Tongue (tissue), 2 donors: ENCODE results near the gene HSPA4L. TPM values are rescaled to one million over a fixed set of nuclear protein-coding genes. Genes with fewer than 3 reads are reported as not detected.

Experiments used
- DNase-seq: peaks from one replicate; pipeline ENCODE4 v3.0.0-alpha.2; 2015
- total RNA-seq: library from RNA; depleted of rRNA; stranded (reverse); fragments of >200 nt; gene quantifications from one replicate; pipeline ENCODE4 v1.2.3, GENCODE V29; 2014

HSPA4L gene
- total RNA-seq: 11.8 TPM

DNA sequence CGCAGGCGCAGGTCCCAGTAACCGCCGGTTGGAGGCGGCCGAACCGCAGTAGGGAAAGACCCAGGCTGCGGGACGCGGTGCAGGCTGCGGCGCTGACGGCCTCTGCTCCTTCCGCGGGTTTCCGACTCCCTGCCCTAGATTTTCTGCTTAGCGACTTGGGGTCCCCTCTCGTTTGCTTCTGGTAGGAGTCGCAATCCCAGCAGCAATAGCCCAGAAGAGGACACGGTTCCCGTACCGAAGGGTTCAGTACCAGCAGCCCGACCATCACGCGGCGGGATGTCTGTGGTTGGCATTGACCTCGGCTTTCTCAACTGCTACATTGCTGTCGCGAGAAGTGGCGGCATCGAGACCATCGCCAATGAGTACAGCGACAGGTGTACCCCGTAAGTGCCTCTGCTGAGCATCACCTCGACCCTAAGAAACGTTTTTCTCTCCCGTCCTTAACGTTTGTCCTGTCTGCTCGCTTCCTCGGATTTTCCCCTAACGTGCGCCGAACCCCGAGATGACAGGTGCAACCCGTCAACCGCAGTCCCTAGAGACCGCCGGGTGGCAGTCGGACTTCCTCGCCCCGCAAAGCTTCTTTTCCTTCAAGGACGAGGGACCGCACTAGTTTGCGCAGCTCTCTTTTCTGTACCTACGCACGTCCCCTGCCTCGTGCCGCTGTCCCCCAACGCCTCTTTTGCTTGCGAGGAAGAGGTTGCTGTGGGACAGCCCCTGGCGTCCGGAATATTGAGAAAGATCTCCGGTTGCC lies at the start of gene HSPA4L:
Gene HSPA4L, plus strand, starts transcription at position 48 of the 751 bp plus-strand sequence. Its CDS starts 229 bp downstream, at position 277.
- peak; percentile 77 for DNase-seq

DNA sequence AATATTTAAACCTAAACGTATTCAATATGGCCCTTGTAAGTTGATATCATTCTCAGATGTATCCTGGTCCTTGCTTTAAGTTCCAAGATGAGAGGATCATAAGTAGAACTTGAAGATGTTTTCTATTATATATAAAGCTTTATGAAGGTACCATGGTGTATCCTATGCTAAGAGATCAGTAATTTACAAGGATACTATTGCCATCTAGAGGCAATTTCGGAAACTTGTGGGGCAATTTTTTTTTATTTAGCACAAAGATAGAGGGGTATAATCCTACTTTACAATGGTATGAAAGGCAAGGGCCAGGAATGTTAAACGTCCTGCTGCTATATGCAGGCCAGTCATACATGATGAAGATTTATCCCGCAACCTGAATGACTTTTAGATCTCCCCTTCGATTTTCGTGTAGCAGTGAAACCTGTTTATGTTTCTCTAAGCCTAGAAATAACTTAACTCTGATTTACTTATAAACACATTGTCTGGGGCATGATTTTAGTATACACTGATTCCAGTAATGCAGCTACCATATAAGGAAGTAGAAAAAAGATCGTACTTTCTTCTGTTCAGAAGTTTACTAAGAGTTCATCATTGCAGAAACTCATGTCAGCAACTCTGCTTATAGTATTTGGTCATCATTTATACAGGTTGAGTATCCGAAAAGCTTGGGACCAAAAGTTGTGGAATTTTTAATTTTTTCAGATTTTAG lies 49.3 kb upstream of the HSPA4L start:
- DNase-seq: peak; percentile 62

DNA sequence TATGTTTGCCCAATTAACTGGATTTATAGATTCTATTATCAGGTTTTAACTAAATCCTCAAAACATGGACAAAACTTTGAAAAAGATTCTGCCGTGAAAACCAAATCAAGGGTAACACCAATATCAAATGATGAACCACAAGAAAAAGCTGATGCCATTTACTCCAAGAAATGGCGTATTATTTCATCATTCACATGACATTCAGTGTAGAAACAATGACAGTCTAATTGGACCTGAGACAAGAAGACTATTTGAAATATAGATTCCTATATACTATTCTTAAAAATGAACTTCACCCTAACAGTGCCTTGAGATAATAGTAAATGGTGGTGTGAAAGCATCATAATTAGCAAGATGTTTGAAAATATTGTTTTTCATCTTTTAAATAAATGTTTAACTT lies 47.1 kb upstream of the HSPA4L start:
- no peak for DNase-seq

DNA sequence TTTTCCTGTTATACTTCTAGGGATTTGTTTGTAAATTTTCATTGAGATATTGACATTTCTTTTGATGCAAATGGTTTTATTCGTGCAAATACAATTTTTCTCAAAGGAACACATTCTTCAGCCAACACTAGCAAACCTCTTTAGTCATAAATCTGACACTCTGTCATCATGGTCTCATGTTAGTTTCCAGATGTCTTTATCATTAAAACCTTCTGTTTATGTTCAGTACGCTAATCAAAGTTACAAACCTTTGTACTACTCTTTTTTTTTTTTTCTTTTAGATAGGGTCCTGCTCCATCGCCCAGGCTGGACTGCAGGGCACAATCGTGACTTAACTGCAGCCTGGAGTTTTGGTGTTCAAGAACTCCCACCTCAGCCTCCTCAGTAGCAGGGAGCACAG lies 44.8 kb upstream of the HSPA4L start:
- no peak for DNase-seq

DNA sequence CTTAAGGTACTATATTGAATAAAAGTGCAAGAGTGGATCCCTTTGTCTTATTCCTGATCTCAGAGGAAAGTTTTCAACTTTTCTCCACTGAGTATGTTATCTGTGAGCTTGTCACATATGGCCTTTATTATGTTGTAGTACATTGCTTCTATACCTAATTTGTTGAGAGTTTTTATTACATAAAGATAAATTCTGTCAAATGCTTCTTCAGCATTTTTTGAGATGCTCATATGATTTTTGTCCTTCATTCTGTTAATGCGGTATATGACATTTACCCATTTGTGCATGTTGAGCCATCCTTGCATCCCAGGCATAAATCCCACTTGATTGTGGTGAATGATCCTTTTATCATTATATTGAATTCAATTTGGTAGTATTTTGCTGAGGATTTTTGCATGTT lies 40.9 kb upstream of the HSPA4L start:
- DNase-seq: no peak

DNA sequence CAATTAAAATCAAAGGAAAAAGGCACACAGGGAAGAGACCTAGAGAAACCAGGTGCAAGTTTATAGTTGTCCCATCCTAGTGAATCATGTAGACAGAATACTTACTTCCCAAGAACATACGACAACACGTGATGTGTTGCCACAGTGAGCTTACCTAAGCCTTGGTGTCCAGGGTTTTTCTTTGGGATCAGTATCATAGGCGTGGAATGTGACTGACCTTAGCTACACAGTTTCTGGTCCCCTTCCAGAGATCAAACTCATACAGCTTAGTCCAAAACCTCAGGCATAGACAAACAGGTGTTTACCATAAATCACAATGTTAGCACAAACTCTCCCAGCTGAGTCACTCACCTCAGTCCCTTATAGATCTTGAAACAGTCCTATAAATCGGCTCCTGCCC lies 34.2 kb upstream of the HSPA4L start:
- no peak for DNase-seq

DNA sequence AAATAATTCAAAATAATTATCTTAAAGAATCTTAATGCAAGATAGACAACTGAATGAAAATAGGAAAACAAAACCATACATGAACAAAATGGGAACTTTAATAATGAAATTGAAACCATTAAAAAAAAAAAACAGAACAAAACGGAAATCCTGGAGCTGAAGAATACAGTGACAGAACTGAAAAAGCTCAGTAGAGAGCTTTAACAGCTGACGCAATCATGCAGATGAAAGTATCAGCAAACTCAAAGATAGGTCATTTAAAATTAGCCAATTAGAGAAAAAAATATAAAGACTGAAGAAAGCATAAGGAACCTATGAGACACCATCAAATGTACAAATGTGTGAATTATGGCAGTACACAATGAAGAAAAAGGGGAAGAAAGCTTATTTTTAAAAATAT lies 33.2 kb upstream of the HSPA4L start:
- DNase-seq: no peak

DNA sequence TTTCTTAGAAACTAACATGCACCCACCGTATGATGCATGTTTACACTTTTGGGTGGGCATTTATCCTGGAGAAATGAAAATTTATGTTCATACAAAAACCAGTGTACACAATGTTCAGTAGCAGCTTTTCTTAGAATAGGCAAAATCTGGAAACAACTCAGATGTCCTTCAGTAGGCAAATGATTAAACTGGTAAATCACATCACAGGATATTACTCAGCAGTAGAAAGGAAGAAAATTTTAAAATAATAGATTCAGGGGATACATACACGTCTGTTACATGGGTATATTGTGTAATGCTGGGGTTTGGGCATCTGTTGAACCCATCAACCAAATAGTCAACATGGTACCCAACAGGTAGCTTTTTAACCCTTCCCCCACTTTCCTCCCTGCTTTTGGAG lies 25.2 kb upstream of the HSPA4L start:
- DNase-seq: no peak

DNA sequence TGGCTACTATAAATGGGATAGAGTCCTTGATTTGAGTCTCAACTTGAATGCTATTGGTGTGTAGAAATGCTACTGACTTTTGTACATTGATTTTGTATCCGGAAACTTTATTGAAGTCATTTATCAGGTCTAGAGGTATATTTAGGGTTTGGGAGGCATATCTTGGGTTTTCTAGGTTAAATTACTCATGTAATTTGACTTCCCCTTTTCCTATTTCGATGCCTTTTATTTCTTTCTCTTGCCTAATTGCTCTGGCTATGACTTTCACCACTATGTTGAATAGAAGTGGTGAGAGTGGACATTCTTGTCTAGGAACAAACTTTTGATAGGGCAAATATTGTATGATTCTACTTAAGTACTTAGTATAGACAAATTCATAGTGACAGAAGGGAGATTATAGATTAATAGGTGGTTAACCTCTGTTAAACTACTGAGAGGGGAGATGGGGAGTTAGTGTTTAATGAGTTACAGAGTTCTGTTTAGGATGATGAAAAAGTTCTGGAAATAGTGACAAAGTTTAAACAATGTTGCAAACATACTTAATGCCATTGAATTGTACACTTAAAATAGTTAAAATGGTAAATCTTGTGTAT lies 22.8 kb upstream of the HSPA4L start:
- DNase-seq: no peak

DNA sequence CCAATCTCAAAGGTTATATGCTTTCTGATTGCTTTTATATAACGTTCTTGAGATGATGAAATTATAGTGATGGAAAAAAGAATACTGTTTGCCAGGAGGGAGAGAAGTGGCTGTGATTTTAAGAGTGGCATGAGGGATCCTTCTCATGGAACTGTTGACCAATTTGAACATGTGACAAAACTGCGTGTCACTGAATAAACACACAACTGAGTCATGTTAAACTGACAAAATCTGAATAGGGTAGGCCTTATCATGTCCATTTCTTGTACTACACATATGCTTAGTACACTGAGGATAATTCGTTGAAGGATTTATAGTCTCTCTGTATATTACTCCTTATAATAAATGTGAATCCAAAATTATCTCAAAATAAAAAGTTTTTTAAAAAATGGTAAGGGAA lies 22.2 kb upstream of the HSPA4L start:
- no peak for DNase-seq

DNA sequence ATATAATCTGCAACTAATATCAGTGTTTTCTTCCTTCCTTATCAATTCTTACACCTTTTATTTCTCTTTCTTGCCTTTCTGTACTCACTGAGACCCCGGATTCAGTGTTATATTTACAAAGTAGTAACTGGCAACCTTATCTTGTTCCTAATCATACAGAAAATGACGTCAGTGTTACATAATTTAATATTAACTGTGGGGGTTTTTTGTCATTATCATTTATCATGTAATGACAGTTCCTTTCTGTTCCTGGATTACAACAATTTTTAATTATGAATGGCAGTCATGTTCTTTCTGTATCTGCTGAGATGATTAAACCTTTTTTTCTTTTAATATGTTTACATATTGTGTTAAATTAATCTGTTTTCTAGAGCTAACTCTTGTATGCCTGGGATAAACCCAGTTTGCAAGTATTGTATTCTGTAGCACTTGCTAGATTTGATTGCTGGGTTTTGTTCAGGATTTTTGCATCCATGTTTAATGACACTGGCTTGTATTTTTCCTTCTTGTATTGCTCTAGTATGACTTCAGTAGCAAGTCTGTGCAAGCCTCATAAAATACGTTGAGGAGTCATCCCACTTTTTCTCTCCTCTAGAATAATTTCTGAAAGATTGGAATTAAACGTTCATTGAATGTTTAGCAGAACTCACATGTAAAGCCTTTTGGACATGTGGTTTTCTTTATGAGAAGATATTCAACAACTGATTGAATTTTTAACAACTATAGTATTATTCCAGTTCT lies 10.4 kb upstream of the HSPA4L start:
- no peak for DNase-seq

DNA sequence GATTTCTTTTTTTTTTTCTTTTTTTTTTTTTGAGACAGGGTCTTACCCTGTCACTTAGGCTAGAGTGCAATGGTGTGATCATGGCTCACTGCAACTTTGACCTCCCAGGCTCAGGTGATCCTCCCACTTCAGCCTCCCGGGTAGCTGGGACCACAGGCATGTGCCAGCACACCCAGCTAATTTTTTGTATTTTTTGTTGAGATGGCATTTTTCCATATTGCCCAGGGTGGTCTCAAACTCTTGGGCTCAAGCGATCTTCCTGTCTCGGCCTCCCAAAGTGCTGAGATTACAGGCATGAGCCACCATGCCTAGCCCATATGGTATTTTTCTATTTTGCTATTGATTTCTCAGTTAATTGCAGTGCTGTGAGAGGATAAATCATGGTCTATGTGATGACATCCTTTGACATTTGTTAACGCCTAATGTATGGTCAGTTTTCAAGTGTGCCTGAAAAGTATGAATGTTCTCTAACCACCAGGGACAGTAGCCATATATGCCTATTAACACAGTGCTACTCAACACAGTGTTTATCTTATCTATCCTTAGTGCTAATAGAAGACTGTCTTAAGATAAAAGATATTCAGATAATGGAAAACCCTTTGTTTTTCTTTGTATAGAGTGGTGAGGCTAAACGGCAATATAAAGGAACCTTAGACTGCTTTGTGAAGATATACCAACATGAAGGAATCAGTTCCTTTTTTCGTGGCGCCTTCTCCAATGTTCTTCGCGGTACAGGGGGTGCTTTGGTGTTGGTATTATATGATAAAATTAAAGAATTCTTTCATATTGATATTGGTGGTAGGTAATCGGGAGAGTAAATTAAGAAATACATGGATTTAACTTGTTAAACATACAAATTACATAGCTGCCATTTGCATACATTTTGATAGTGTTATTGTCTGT lies 9.1 kb upstream of the HSPA4L start:
- no peak for DNase-seq

DNA sequence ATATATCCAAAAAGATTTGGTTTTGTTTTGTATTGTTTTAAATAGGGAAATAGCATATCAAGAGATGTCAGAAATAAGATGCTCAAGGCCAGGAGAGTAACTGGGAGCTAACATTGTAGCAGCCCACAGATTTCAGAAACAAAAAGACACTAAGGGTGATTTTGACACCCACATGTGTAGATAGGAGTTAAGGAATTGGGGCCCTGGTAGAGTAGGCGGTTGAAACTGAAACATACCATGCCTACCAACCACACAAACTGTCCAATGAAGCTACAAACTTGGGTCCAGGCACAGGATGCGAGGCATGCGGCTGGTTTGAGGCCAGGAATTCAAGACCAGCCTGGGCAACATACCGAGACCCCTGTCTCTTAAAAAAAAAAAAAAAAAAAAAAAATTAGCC lies 6.3 kb upstream of the HSPA4L start:
- no peak for DNase-seq

DNA sequence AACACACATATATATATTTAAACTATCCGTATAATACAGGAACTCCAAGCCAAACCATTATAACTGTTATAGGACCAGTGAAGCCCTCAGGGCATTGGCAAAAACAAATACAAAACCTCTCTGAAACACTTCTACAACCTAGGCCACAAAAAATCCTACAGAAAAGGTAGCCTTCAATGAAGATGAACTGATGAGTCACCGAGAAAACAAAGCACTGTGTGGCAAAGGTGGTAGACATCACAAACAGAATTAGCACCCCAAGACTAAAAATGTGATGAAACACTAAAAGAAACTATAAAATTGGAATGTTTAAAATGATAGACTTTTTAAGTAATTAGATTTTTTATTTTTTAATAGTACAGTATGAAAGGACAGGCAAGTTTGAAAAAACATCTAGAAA lies 5.5 kb upstream of the HSPA4L start:
- DNase-seq: no peak

DNA sequence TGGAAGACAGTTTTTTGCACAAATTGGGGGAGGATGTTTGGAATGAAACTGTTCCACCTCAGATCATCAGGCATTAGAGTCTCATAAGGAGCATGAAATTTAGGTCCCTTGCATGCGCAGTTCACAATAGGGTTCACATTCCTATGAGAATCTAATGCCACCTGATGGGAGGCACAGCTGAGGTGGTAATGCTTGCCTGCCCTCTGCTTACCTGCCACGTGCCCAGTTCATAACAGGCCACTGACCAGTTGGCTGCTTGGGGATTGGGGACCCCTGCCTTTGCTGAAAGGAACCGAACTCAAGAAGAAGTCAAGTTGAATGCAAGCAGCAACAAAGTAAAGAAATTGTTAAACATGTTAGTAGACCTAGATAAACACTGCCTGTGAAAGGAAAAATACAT lies 4.6 kb upstream of the HSPA4L start:
- no peak for DNase-seq

DNA sequence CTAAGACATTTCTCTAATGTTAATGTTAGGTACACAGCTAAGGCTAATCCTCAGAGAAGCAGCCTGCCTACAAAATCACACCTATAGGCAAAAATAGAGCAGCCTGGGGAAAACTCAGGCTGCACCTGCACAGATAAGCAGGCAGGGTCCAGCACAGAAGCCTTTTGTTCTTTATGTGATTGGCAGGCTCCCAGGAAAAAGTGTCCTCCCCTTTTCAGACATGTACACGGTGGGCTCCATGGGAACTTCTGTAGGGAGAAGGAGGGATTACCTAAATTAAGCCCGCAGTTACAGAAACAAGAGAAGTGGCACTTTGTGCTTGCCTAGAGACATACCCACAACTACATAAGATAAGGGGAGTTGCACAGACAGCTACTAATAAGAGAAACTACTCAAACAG lies 4.0 kb upstream of the HSPA4L start:
- no peak for DNase-seq

DNA sequence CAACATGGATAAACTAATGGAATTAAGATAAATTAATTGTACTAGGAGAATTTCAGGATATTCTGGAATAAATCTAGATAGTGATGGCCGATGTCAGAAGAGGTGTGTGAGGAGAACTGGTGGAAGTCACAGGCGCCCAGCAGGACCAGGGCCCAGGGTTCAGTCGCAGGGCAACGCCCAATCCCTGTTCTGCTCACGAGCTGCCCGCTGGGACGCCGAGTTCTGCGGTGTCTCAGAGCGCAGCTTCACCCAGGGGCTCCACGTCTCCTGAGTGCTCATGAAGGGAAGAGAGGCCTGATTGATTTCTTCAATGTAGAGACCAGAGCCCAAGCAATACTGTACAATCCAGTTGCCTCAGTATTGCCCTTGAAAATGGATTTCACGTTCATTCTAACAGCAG lies 1.5 kb upstream of the HSPA4L start:
- no peak for DNase-seq

DNA sequence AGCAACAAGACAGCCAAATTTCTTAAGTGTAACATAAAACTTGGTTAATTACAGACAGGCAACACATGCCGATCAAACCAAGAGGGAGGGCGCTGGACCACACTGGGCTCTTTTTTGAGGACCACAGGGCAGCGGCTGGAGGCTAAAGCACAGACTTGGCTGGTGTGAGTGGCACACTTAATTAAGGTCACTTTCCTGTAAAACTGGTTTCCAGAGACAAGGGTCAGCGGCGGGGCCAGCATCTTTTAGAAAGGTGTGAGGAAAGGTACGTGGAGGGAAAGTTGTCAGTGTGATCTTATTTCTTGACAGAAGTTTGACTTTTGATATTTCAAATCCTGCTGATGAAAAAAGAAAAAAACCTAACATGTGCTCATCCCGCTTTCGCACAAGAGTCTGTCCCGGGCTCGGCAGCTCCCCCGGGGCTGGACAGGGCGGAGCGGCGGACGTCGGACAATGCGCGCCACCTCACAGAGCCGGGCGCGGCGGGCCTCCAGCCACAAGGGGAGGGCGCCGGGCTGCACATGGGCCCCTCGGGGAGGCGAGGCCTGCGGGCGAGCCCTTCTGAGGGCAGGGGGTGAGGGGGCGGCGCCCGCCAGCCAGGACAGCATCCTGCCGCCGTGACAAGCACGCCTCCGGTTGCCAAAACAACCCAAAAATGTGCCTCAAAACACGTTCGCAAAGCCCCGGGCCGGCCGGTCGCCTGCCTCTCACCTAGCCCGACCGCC lies 660 bp upstream of the HSPA4L start:
- peak; percentile 71 for DNase-seq

DNA sequence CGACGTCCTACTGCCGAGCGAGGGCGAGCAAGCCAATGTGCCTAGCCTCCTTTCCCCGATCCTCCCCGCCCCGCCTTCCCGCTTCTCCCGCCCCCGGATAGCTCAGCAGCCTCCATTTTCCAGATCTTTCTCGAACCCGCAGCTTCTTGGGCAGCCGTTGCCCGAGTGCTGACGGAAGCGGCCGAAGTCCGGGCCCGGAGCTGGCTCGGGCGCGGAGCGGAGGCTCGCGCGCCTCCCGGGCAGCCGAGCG lies 172 bp upstream of the HSPA4L start:
- DNase-seq: peak; percentile 95

DNA sequence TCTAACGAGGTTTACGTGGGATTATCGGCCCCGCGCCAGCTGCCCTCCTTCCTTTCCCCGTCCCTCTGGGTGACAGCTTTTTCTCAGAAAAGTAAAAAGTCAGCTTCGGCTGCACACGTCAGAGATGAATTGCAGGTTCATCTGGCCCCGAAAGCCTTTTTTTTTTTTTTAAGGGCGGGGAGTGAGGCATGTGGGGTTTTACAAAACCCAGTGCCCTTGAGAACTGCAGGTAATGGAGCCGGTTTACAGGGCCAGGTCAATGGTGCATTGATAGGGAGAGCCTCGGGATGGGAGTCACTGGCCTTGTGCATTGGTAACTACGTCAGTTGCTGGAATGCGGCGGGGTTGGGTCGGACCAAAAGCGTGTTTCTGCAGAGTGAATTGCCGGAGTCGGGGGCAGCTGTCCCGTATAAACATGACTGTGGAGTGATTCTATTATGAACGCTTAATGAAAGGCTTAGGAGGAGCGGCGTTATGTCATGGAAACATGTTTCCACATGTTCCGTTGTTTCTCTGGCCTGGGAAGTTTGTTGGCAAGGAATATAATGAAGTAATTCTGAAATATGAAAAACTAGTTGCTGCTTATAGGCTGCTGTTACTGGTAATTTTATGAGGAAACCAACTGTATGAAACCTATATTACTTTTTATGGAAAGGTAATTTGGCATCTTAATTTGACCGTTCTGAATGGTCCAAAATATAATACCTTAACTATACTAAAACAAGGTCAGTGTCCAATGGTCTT lies 1.1 kb downstream of the HSPA4L start:
- DNase-seq: peak; percentile 96
